HG03354 (cell line): Measurements from ENCODE around the gene RNF112.
"Not testable (repeated sequence)": the region's sequence is repeated elsewhere in the genome, so short reads cannot be mapped to it uniquely, and the experiment has no call there.

Experiments
- ATAC-seq: cut with Tn5 transposase; IDR thresholded peaks from one replicate; pipeline ENCODE4 v1.9.1; 2021; ENCODE audit warnings: mild to moderate bottlenecking; ENCODE audit not compliant: unreplicated experiment, poor library complexity, severe bottlenecking

RNF112 gene

GRCh38 chr17:19440421-19440820 is 29.4 kb downstream of the RNF112 start:
- no peak for ATAC-seq

- not testable (repeated sequence) for ATAC-seq
Measured at GRCh38 chr17:19441288-19441687, 30.3 kb downstream of the RNF112 start.

- ATAC-seq: no peak
Measured at GRCh38 chr17:19442731-19443130, 31.7 kb downstream of the RNF112 start.

GRCh38 chr17:19443148-19443547 is 32.1 kb downstream of the RNF112 start:
- no peak for ATAC-seq

GRCh38 chr17:19445105-19445504 is 34.1 kb downstream of the RNF112 start:
- ATAC-seq: no peak

GRCh38 chr17:19446577-19446976 is 35.5 kb downstream of the RNF112 start:
- not testable (repeated sequence) for ATAC-seq

GRCh38 chr17:19447085-19447583 is 36.1 kb downstream of the RNF112 start:
- no peak for ATAC-seq

GRCh38 chr17:19448341-19449268 is 37.6 kb downstream of the RNF112 start:
- ATAC-seq: no peak

GRCh38 chr17:19449656-19450055 is 38.6 kb downstream of the RNF112 start:
- no peak for ATAC-seq

- ATAC-seq: no peak
Measured at GRCh38 chr17:19453296-19453695, 42.3 kb downstream of the RNF112 start.

GRCh38 chr17:19454074-19454473 is 43.0 kb downstream of the RNF112 start:
- ATAC-seq: no peak

GRCh38 chr17:19456016-19456927 is 45.2 kb downstream of the RNF112 start:
- ATAC-seq: no peak

GRCh38 chr17:19457046-19457445 is 46.0 kb downstream of the RNF112 start:
- no peak for ATAC-seq

GRCh38 chr17:19457830-19458271 is 46.8 kb downstream of the RNF112 start:
- no peak for ATAC-seq

GRCh38 chr17:19458481-19458880 is 47.4 kb downstream of the RNF112 start:
- ATAC-seq: not testable (repeated sequence)

GRCh38 chr17:19459018-19459655 is 48.1 kb downstream of the RNF112 start:
- ATAC-seq: not testable (repeated sequence)

GRCh38 chr17:19460700-19461099 is 49.7 kb downstream of the RNF112 start:
- ATAC-seq: no peak

GRCh38 chr17:19461116-19461515 is 50.1 kb downstream of the RNF112 start:
- ATAC-seq: no peak

- ATAC-seq: no peak
Measured at GRCh38 chr17:19461681-19462080, 50.6 kb downstream of the RNF112 start.
